KMS-11 (cell line): ENCODE data around the gene NTRK3.

ENCODE experiments used
- H2AFZ ChIP-seq: fragments of 200-600 bp; sonication (generic); 2 replicates; pipeline ENCODE4 v1.6.1; 2016; ENCODE audit warnings: antibody characterized with exemption, mixed run types, low read depth
- H3K27ac ChIP-seq: fragments of 200-600 bp; sonication (generic); 2 replicates; pipeline ENCODE4 v1.6.1; 2016; ENCODE audit warnings: mild to moderate bottlenecking, mixed run types
- H3K27me3 ChIP-seq: fragments of 200-600 bp; sonication (generic); 2 replicates; pipeline ENCODE4 v1.6.1; 2017; ENCODE audit warnings: mild to moderate bottlenecking, low read depth, mixed run types, moderate library complexity; ENCODE audit not compliant: insufficient read depth
- H3K36me3 ChIP-seq: fragments of 200-600 bp; sonication (generic); 2 replicates; pipeline ENCODE4 v1.6.1; 2017; ENCODE audit warnings: mild to moderate bottlenecking, mixed run types; ENCODE audit not compliant: insufficient read depth
- H3K4me1 ChIP-seq: fragments of 200-600 bp; sonication (generic); 2 replicates; pipeline ENCODE4 v1.6.1; 2016; ENCODE audit warnings: mild to moderate bottlenecking, low read depth, mixed run types; ENCODE audit not compliant: poor library complexity, severe bottlenecking
- H3K4me2 ChIP-seq: fragments of 200-600 bp; sonication (generic); 2 replicates; pipeline ENCODE4 v1.7.0; 2016; ENCODE audit warnings: mild to moderate bottlenecking, mixed run types
- H3K4me3 ChIP-seq: fragments of 200-600 bp; sonication (generic); IDR thresholded peaks from 2 replicates; pipeline ENCODE4 v1.6.1; 2017; ENCODE audit warnings: low read depth, low read length, mixed read lengths; ENCODE audit not compliant: insufficient read depth
- H3K79me2 ChIP-seq: fragments of 200-600 bp; sonication (generic); 2 replicates; pipeline ENCODE4 v1.6.1; 2016; ENCODE audit warnings: low read depth, mixed run types; ENCODE audit not compliant: insufficient read depth
- H3K9ac ChIP-seq: fragments of 200-600 bp; sonication (generic); 2 replicates; pipeline ENCODE4 v1.6.1; 2016; ENCODE audit warnings: mild to moderate bottlenecking, mixed run types
- H4K20me1 ChIP-seq: fragments of 200-600 bp; sonication (generic); 2 replicates; pipeline ENCODE4 v1.6.1; 2016; ENCODE audit warnings: mild to moderate bottlenecking, mixed run types; ENCODE audit not compliant: insufficient read depth
- TF ChIP-seq, protein P1 (sequence below): fragments of 200-600 bp; sonication (generic); conservative IDR thresholded peaks from 2 replicates; pipeline ENCODE4 v1.6.1; 2017; ENCODE audit warnings: low read depth, mild to moderate bottlenecking, antibody characterized with exemption, low read length, moderate library complexity, mixed read lengths

Gene NTRK3

DNA sequence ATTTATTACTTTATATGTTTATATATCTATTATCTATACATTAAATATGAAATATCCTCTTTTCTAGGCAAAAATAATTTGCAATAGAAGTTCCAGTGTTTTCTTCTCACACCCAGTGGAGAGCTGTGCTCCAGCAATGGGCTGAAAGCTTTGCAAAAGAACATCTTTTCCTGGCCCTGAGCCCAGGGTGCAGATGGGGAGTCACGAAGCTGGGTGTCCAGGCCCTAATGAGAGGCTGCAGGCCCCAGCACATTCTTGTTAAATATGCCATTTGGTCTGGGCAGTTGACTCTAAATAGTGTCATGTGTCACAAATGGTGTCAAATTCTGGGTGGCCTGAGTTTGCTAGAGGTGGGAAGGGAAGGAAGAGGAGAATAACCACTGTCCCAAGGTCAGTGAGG is 5.7 kb downstream of the NTRK3 start:
- Histone ChIP-seq H3K9ac (no peak overlapping the region), H3K4me2 (no peak overlapping the region), H4K20me1 (no peaks in the 10 kb centered on the region), H3K27ac (no peak overlapping the region), H3K79me2 (no peaks in the 10 kb centered on the region), H3K4me1 (peaks cover 16% of the 10 kb centered on the region), H3K4me3 (no peak overlapping the region), H3K36me3 (no peaks in the 10 kb centered on the region), H3K27me3 (peaks cover 3% of the 10 kb centered on the region; the same call in 1 of the 2 replicates), H2AFZ (no peak overlapping the region)
- TF ChIP-seq, protein P1, sequence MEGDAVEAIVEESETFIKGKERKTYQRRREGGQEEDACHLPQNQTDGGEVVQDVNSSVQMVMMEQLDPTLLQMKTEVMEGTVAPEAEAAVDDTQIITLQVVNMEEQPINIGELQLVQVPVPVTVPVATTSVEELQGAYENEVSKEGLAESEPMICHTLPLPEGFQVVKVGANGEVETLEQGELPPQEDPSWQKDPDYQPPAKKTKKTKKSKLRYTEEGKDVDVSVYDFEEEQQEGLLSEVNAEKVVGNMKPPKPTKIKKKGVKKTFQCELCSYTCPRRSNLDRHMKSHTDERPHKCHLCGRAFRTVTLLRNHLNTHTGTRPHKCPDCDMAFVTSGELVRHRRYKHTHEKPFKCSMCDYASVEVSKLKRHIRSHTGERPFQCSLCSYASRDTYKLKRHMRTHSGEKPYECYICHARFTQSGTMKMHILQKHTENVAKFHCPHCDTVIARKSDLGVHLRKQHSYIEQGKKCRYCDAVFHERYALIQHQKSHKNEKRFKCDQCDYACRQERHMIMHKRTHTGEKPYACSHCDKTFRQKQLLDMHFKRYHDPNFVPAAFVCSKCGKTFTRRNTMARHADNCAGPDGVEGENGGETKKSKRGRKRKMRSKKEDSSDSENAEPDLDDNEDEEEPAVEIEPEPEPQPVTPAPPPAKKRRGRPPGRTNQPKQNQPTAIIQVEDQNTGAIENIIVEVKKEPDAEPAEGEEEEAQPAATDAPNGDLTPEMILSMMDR = no peak

DNA sequence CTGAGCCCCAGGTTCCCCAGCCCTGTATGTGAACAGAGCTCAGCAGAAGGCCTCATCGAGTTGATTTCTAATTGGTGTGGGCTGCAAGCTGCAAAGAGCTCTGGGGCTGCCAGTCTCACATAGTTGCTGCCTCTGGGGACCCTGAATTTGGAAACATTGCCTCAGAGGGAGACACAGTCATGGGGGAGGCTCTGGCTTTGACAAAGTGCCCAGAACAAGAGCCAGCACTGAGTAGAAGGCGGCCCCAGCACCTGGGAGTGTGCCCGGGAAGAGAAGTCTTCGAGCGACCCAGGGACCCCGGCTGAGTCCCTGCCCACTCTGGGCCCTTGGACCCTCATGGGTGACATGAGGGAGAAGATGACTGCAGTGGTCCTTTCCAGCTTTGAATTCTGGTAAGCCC is 7.3 kb downstream of the NTRK3 start:
- Histone ChIP-seq H3K4me2 (no peak overlapping the region), H4K20me1 (no peaks in the 10 kb centered on the region), H3K27me3 (no peaks in the 10 kb centered on the region), H3K4me3 (no peak overlapping the region), H3K9ac (no peak overlapping the region), H3K4me1 (peaks cover 16% of the 10 kb centered on the region), H3K27ac (no peak overlapping the region), H2AFZ (no peak overlapping the region), H3K79me2 (no peaks in the 10 kb centered on the region), H3K36me3 (no peaks in the 10 kb centered on the region)
- TF ChIP-seq, protein P1 = no peak

DNA sequence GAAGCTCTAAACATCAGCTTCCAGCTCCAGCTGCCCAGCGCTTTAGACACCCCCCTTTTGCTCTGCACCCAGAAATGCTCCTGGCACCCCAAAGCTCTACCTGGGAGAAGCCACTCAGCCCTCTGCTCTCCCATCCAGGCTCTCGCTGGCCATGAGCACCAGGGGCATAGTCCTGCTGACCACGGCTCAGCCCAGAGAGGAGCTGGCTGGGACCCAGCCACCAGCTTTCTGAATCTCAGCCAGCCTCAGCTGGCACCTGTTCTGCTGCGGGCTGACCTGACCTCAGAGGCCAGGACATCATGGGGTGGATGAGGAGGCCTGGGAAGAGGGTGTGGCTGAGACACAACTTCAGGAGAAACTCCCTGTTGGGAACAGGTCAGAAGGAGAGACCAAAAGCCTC is 8.6 kb downstream of the NTRK3 start:
- H3K27ac ChIP-seq = no peak overlapping the region

DNA sequence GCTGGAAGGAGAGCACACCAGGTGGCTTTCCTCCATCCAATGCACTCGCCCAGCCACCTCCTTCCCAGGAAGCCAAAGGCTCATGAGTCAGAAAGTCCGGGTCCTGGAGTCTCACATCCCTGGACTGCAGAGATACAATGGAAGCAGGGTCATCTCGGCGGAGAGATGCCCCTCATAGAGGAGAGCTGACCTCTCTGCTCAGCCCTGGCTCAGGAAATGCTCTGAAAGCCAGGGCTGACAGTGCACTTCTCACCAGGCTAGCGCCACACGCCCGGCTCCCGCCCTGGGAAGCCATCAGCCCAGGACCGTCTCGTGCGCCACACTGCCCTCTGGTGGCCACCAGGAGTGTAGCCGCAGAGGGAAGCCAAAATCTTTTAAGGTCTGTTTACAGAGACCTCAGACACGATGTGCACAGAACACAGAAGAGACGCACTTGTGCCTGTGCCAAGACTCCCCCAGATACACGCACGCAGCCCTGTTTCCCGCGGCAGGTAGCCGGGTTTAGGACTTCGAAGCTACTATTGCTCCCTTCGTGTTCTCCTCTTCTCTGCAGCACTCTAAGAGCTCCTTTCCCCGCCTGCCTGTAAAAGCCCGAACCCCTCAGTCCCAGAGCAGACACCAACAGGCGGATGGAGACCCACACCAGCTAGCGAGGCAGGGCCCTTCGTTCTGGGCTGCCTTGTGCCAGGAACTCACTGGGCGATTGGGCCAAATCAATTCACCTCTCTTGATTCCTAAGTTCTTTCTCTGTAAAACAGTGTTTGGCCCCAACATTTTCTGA is 9.7 kb downstream of the NTRK3 start:
- Histone ChIP-seq H3K27ac (no peak overlapping the region), H4K20me1 (no peaks in the 10 kb centered on the region), H3K9ac (no peak overlapping the region), H3K4me2 (peak overlapping the region; percentile 50), H2AFZ (peak overlapping the region; percentile 68; the same call in 1 of the 2 replicates), H3K27me3 (no peaks in the 10 kb centered on the region), H3K36me3 (no peaks in the 10 kb centered on the region), H3K4me3 (no peak overlapping the region), H3K79me2 (no peaks in the 10 kb centered on the region), H3K4me1 (peaks cover 16% of the 10 kb centered on the region)
- TF ChIP-seq, protein P1 = peak; percentile 83

More for the DNA sequence above, 8.6 kb downstream of the NTRK3 start:
- H2AFZ ChIP-seq = no peak overlapping the region
- no peaks in the 10 kb centered on the region for H3K79me2 ChIP-seq
- no peak overlapping the region for H3K9ac ChIP-seq
- no peaks in the 10 kb centered on the region for H3K36me3 ChIP-seq
- no peaks in the 10 kb centered on the region for H4K20me1 ChIP-seq
- peaks cover 16% of the 10 kb centered on the region for H3K4me1 ChIP-seq
- H3K4me3 ChIP-seq = no peak overlapping the region
- no peak overlapping the region for H3K4me2 ChIP-seq
- H3K27me3 ChIP-seq = no peaks in the 10 kb centered on the region
- TF ChIP-seq, protein P1 = no peak
